OCI-LY1 (cell line): ENCODE results near the gene COLGALT1.

Source experiments
- H2AFZ ChIP-seq: fragments of 200-600 bp; sonication (generic), shearing (Covaris generic); 2 replicates; pipeline ENCODE4 v1.6.0; 2014; ENCODE audit warnings: antibody characterized with exemption, mild to moderate bottlenecking, low read length
- H3F3A ChIP-seq: fragments of 200-600 bp; sonication (generic), shearing (Covaris generic); 2 replicates; pipeline ENCODE4 v1.6.0; 2014; ENCODE audit warnings: mild to moderate bottlenecking, antibody characterized with exemption, low read length, moderate library complexity; ENCODE audit not compliant: insufficient read depth
- H3K27ac ChIP-seq: fragments of 200-600 bp; sonication (generic); 2 replicates; pipeline ENCODE4 v1.5.1; 2014; ENCODE audit warnings: low read length, mixed run types, mild to moderate bottlenecking, low read depth; ENCODE audit not compliant: poor library complexity, severe bottlenecking
- H3K27me3 ChIP-seq: fragments of 200-600 bp; sonication (generic); 2 replicates; pipeline ENCODE4 v1.6.0; 2014; ENCODE audit warnings: antibody characterized with exemption, mild to moderate bottlenecking, low read length, moderate library complexity; ENCODE audit not compliant: insufficient read depth
- H3K36me3 ChIP-seq: fragments of 200-600 bp; sonication (generic); 2 replicates; pipeline ENCODE4 v1.6.1; 2014; ENCODE audit warnings: mild to moderate bottlenecking, antibody characterized with exemption, low read length, moderate library complexity, mixed read lengths; ENCODE audit not compliant: insufficient read depth
- H3K4me1 ChIP-seq: fragments of 200-600 bp; sonication (generic); 2 replicates; pipeline ENCODE4 v1.5.1; 2014; ENCODE audit warnings: mild to moderate bottlenecking, low read length, moderate library complexity; ENCODE audit not compliant: insufficient read depth, severe bottlenecking
- H3K4me2 ChIP-seq: fragments of 200-600 bp; sonication (generic), shearing (Covaris generic); 2 replicates; pipeline ENCODE4 v1.6.1; 2014; ENCODE audit warnings: low read length
- H3K4me3 ChIP-seq: fragments of 200-600 bp; sonication (generic); 2 replicates; pipeline ENCODE4 v1.5.1; 2014; ENCODE audit warnings: low read length, low read depth, mild to moderate bottlenecking, mixed read lengths; ENCODE audit not compliant: poor library complexity, severe bottlenecking
- H3K79me2 ChIP-seq: fragments of 200-600 bp; shearing (Covaris generic); 2 replicates; pipeline ENCODE4 v1.6.1; 2016; ENCODE audit warnings: mixed run types, low read length, mixed read lengths; ENCODE audit not compliant: insufficient read depth
- H3K9ac ChIP-seq: fragments of 200-600 bp; sonication (generic), shearing (Covaris generic); 2 replicates; pipeline ENCODE4 v1.6.1; 2014; ENCODE audit warnings: mild to moderate bottlenecking, low read length, mixed read lengths
- H3K9me2 ChIP-seq: fragments of 200-600 bp; sonication (generic), shearing (Covaris generic); 2 replicates; pipeline ENCODE4 v1.6.1; 2014; ENCODE audit warnings: low read depth, mild to moderate bottlenecking, low read length, mixed read lengths
- H3K9me3 ChIP-seq: fragments of 200-600 bp; shearing (Covaris generic); 2 replicates; pipeline ENCODE4 v1.6.1; 2014; ENCODE audit warnings: low read length, mixed read lengths
- H4K20me1 ChIP-seq: fragments of 200-600 bp; sonication (generic), shearing (Covaris generic); 2 replicates; pipeline ENCODE4 v1.6.0; 2016; ENCODE audit warnings: mild to moderate bottlenecking, low read length; ENCODE audit not compliant: insufficient read depth
- CTCF ChIP-seq: fragments of 200-600 bp; sonication (generic), shearing (Covaris generic); IDR thresholded peaks from 2 replicates; pipeline ENCODE4 v1.5.1; 2017; ENCODE audit warnings: mild to moderate bottlenecking, antibody characterized with exemption, low read length, moderate library complexity, mixed read lengths
- EZH2 ChIP-seq: fragments of 200-600 bp; sonication (generic), shearing (Covaris generic); IDR thresholded peaks from 2 replicates; pipeline ENCODE4 v1.8.0; 2017; ENCODE audit warnings: borderline replicate concordance, mixed run types, mild to moderate bottlenecking, antibody characterized with exemption, low read length, moderate library complexity, mixed read lengths

COLGALT1 gene

GRCh38 chr19:17627161-17627560, 71.7 kb downstream of the COLGALT1 start:
- no peak overlapping the region for H3K9ac ChIP-seq
- H3K9me2 ChIP-seq = no peaks in the 10 kb centered on the region
- no peaks in the 10 kb centered on the region for H3K79me2 ChIP-seq
- no peaks in the 10 kb centered on the region for H3K9me3 ChIP-seq
- H3K4me3 ChIP-seq = no peak overlapping the region
- H2AFZ ChIP-seq = no peak overlapping the region
- no peaks in the 10 kb centered on the region for H4K20me1 ChIP-seq
- H3K4me1 ChIP-seq = no peaks in the 10 kb centered on the region
- H3F3A ChIP-seq = no peaks in the 10 kb centered on the region
- no peaks in the 10 kb centered on the region for H3K36me3 ChIP-seq
- no peak overlapping the region for H3K27ac ChIP-seq
- H3K27me3 ChIP-seq = no peaks in the 10 kb centered on the region; the same call in 1 of the 2 replicates
- no peak for TF ChIP-seq CTCF
- TF ChIP-seq EZH2 = no peak
- H3K4me2 ChIP-seq = no peak overlapping the region

GRCh38 chr19:17627921-17628320, 72.5 kb downstream of the COLGALT1 start:
- Histone ChIP-seq H3K79me2 (no peaks in the 10 kb centered on the region), H3K36me3 (no peaks in the 10 kb centered on the region), H3K4me3 (no peak overlapping the region), H3F3A (no peaks in the 10 kb centered on the region), H3K9me3 (no peaks in the 10 kb centered on the region), H3K4me2 (no peak overlapping the region), H3K4me1 (no peaks in the 10 kb centered on the region), H4K20me1 (no peaks in the 10 kb centered on the region), H3K27ac (no peak overlapping the region), H3K27me3 (no peaks in the 10 kb centered on the region; the same call in 1 of the 2 replicates), H2AFZ (no peak overlapping the region), H3K9me2 (no peaks in the 10 kb centered on the region), H3K9ac (no peak overlapping the region)
- TF ChIP-seq CTCF = no peak
- no peak for TF ChIP-seq EZH2

- Histone ChIP-seq H3K4me3 (no peak overlapping the region), H3K9ac (no peak overlapping the region), H3K27me3 (no peaks in the 10 kb centered on the region; the same call in 1 of the 2 replicates), H2AFZ (no peak overlapping the region), H3F3A (no peaks in the 10 kb centered on the region), H3K4me1 (no peaks in the 10 kb centered on the region), H3K4me2 (no peak overlapping the region), H4K20me1 (no peaks in the 10 kb centered on the region), H3K9me2 (no peaks in the 10 kb centered on the region), H3K9me3 (no peaks in the 10 kb centered on the region), H3K27ac (no peak overlapping the region), H3K79me2 (no peaks in the 10 kb centered on the region), H3K36me3 (no peaks in the 10 kb centered on the region)
- TF ChIP-seq EZH2 (no peak), CTCF (no peak)
These were observed 74.3 kb downstream of the COLGALT1 start for GRCh38 chr19:17629760-17630159.
